Pancreas (tissue), 10 donors: Measurements from ENCODE around the gene SEL1L3. TPM values are rescaled to one million over a fixed set of nuclear protein-coding genes. Genes with fewer than 3 reads are reported as not detected.

Source experiments
- ATAC-seq, 4 donors: fragments of 200-7000 bp; cut with Tn5 transposase; one replicate each; pipeline versions ENCODE4 v1.8.0 to v1.9.1; 2020; ENCODE audit warnings: mild to moderate bottlenecking in 4 of 4, moderate library complexity in 4 of 4
- DNase-seq, 6 donors: peaks; one replicate each; pipeline ENCODE4 v3.0.0-alpha.2; 2020
- FAIRE-seq: peaks from 2 replicates; lab custom pipeline; 2012; peaks lifted over from hg19 to GRCh38; lab: Jason Lieb, UNC
- H3K27ac ChIP-seq, 4 donors: fragments of 200-600 bp; sonication (generic); 1 replicate in 3 of 4; 2 replicates in 1 of 4; pipeline versions ENCODE4 v1.5.0 to v1.8.0; 2020
- H3K27me3 ChIP-seq, 4 donors: fragments of 200-600 bp; one replicate each; pipeline ENCODE4 v1.8.0; 2021
- H3K36me3 ChIP-seq, 3 donors: fragments of 200-600 bp; sonication (generic) in 1 of 3; one replicate each; pipeline versions ENCODE4 v1.5.0 to v1.8.0; 2020 to 2021
- H3K4me1 ChIP-seq, 3 donors: fragments of 200-600 bp; one replicate each; pipeline ENCODE4 v1.8.0; 2021
- H3K4me3 ChIP-seq, 4 donors: fragments of 200-600 bp; sonication (generic) in 2 of 4; one replicate each; pipeline versions ENCODE4 v1.5.0 to v1.8.0; 2020 to 2021
- H3K9me3 ChIP-seq, 4 donors: fragments of 200-600 bp; one replicate each; pipeline ENCODE4 v1.8.0; 2021
- WGBS, 2 donors: extraction: QIAGEN DNeasy Blood & Tissue Kit; methylation state at CpG; one replicate each; pipeline ENCODE4 v1.1.7; 2013; 5-methylcytosine and 5-hydroxymethylcytosine counted together
- intact Hi-C, 3 donors: fragments of 100-400 bp; cut with DNase I; formaldehyde crosslinking; loops; one replicate each; pipeline versions ENCODE4 v1.11.1 to v1.14.2; 2022
- polyA plus RNA-seq, 2 donors: library from polyadenylated mRNA; stranded (reverse); fragments of 200-250 nt; gene quantifications; one replicate each; pipeline ENCODE4 v1.2.3, GENCODE V29; 2013
- total RNA-seq, 6 donors: library from RNA; stranded (reverse); fragmentation: NEBNext Ultra II Directional in 4 of 6; extraction: Animal tissue kit (Norgen Biotek cat#: 25700) in 4 of 6; gene quantifications; one replicate each; pipeline versions ENCODE4 v1.2.1 to v1.2.4, GENCODE V29; 2021 to 2023
- TF ChIP-seq, protein P1 (sequence below), 4 donors: fragments of 200-600 bp; sonication (generic) in 3 of 4; IDR thresholded peaks; one replicate each; pipeline versions ENCODE4 v1.5.0 to v1.8.0; 2021; ENCODE audit warnings: antibody characterized with exemption in 4 of 4
- donor health status: healthy with polysubstance abuse.
- donor health status: DM: no; HTN: no; CAD: no; lungs with moderate emphysema.
- donor health status: DM: no; HTN: no; CAD: no.
- donor health status: control.
- donor health status: control.
- donor health status: Bipolar disorder and iron deficiency.
- donor health status: DM: yes; HTN: yes; CAD: no.
- donor health status: DM: no; HTN: no; CAD: no.
- donor health status: DM: no; HTN: no; CAD: no.
- donor health status: DM: yes; HTN: yes; CAD: no.

The SEL1L3 gene
- total and polyA plus RNA-seq, 8 donors: 18.4 to 76.7 (median 41.0) TPM

DNA sequence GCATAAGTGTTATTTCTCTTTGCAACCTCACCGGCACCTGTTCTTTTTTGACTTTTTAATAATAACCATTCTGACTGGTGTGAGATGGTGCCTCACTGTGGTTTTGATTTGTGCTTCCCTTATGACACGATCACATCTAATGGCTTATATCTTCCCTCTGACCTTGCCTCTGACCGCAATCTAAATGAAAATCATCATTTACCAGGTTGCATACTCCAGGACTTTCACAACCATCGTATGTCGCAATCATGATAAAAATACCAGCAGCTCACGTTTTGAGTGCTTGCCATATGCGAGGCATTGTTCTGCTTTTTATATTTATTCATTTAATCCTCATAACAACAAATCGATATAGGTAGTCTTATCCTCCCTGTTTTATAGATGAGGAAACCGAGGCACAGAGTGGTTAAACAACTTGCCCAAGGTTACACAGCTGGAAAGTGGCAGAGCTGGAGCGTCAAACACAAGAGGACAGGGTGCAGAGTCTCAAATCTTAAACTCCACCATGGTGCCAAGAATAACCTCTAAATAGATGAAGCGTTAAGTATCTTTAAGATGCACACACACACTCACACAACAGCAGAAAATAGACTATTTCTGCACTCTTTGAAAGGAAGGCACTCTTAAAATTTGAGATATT is 102.2 kb downstream of the SEL1L3 start:
- H3K36me3 ChIP-seq: peaks cover 6 to 62% (median 19%) of the 10 kb centered on the region in 3 donors
- no peaks in the 10 kb centered on the region for H3K4me1 ChIP-seq
- FAIRE-seq (no peak), ATAC-seq (no peak), DNase-seq (no peak)
- intact Hi-C loops: loop anchor here in 1 of 3 donors (10.0 kb wide), 1 partner anchor 316 kb away; no protein-coding TSS in a partner anchor
- WGBS, 2 donors: 86 to 87% methylated on average over 11 of the region's 11 CpGs
- H3K27ac ChIP-seq: no peak overlapping the region
- no peaks in the 10 kb centered on the region for H3K9me3 ChIP-seq
- no peak overlapping the region for H3K4me3 ChIP-seq
- no peaks in the 10 kb centered on the region for H3K27me3 ChIP-seq
- TF ChIP-seq, protein P1, sequence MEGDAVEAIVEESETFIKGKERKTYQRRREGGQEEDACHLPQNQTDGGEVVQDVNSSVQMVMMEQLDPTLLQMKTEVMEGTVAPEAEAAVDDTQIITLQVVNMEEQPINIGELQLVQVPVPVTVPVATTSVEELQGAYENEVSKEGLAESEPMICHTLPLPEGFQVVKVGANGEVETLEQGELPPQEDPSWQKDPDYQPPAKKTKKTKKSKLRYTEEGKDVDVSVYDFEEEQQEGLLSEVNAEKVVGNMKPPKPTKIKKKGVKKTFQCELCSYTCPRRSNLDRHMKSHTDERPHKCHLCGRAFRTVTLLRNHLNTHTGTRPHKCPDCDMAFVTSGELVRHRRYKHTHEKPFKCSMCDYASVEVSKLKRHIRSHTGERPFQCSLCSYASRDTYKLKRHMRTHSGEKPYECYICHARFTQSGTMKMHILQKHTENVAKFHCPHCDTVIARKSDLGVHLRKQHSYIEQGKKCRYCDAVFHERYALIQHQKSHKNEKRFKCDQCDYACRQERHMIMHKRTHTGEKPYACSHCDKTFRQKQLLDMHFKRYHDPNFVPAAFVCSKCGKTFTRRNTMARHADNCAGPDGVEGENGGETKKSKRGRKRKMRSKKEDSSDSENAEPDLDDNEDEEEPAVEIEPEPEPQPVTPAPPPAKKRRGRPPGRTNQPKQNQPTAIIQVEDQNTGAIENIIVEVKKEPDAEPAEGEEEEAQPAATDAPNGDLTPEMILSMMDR (IDR thresholded peaks at IDR 0.05): no peak

DNA sequence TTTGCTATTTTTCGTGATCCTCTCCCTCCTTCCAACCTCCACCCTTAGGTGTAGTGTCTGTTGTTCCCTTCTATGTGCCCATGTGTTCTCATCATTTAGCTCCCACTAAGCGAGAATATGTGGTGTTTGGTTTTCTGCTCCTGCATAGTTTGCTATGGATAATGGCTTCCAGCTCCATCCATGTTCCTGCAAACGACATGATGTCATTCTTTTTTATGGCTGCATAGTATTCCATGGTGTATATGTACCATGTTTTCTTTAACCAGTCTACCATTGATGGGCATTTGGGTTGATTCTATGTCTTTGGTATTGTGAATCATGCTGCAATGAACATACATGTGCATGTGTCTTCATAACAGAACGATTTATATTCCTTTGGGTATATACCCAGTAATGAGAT is 102.7 kb downstream of the SEL1L3 start:
- Histone ChIP-seq H3K9me3 (no peaks in the 10 kb centered on the region), H3K36me3 (peaks cover 2 to 56% (median 13%) of the 10 kb centered on the region in 3 donors), H3K4me3 (no peak overlapping the region), H3K27ac (no peak overlapping the region), H3K4me1 (no peaks in the 10 kb centered on the region), H3K27me3 (no peaks in the 10 kb centered on the region)
- FAIRE-seq (no peak), ATAC-seq (no peak), DNase-seq (no peak)
- intact Hi-C loops: loop anchor here in 1 of 3 donors (10.0 kb wide), 1 partner anchor 315 kb away; no protein-coding TSS in a partner anchor
- TF ChIP-seq, protein P1 (IDR thresholded peaks at IDR 0.05): no peak
- 94 to 95% methylated on average over 4 of the region's 4 CpGs for WGBS, 2 donors

DNA sequence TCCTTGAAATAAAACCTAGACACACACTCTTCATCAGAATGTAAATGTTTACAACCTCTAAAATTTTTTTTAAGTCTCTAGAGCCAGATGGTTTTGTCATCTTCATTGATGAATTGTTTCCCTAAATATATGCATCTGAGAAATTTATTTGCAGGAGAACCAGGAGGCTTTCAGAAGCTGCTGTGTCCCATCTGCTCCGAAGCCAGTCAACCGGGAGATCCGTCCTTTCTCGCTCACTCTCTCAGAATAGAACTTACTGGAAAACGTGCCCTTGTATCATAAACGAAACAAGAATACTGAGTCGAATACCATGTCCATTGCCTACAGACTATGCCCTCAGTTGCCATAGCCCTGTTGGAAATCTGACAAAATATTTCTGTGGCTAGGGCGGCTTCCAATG is 103.7 kb downstream of the SEL1L3 start:
- FAIRE-seq: no peak

DNA sequence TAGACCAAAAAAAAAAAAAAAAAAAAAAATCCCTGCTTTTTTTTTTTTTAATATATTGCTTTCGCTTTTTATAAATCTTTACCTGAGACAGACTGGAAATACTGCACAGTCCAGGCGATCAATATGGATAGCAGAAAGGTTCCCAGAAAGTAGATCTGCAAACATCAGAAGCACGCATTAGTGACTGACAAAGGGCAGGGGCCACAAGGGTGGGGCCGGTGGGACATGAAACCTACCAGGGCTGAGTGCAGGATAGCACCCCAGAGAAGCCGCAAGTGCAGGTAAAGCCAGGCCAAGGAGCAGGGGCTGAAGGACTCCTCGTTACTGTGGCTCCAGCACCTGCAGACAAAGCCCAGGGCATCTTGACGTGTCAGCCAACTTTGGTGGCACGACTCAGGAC is 105.3 kb downstream of the SEL1L3 start:
- Histone ChIP-seq H3K27ac (no peak overlapping the region), H3K27me3 (no peaks in the 10 kb centered on the region), H3K9me3 (no peaks in the 10 kb centered on the region), H3K36me3 (peaks cover 0 to 35% (median 5%) of the 10 kb centered on the region in 3 donors), H3K4me3 (no peak overlapping the region), H3K4me1 (no peaks in the 10 kb centered on the region)
- intact Hi-C loops: no loop called here
- DNase-seq (no peak), FAIRE-seq (no peak), ATAC-seq (no peak)
- TF ChIP-seq, protein P1 (IDR thresholded peaks at IDR 0.05): no peak
- WGBS, 2 donors: 90 to 92% methylated on average over 8 of the region's 8 CpGs

More for the DNA sequence above, 103.7 kb downstream of the SEL1L3 start:
- Histone ChIP-seq H3K27me3 (no peaks in the 10 kb centered on the region), H3K4me1 (no peaks in the 10 kb centered on the region), H3K27ac (no peak overlapping the region), H3K36me3 (peaks cover 0 to 48% (median 11%) of the 10 kb centered on the region in 3 donors), H3K4me3 (no peak overlapping the region), H3K9me3 (no peaks in the 10 kb centered on the region)
- TF ChIP-seq, protein P1 (IDR thresholded peaks at IDR 0.05): no peak
- ATAC-seq: no peak
- intact Hi-C loops: no loop called here
- no peak for DNase-seq
- 88 to 95% methylated on average over 8 of the region's 8 CpGs for WGBS, 2 donors

DNA sequence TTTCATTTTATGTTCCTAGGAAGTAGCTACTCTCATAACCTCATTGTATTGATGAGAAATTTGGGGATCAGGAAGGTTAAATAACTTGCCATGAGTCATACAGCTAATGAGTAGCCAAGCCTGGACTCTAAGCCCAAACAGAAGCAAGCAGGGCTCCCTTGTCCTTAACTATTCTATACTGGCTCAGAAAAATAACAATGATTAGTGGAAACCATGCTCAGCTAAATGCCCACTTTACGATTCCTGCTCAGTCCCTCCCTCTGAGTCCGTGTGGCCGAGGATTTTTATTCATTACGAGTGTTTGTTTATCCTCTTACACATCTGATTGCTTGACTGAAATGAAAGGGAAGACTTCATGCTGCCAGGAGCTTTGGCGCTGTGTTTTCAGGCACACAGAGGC is 106.3 kb downstream of the SEL1L3 start:
- FAIRE-seq (no peak), DNase-seq (no peak), ATAC-seq (peak in 3 of 4 donors; percentile 38 to 71 (median 63))
- Histone ChIP-seq H3K27ac (peak overlapping the region in 1 of 4 donors; percentile 33), H3K9me3 (no peaks in the 10 kb centered on the region), H3K36me3 (peaks cover 0 to 27% (median 4%) of the 10 kb centered on the region in 3 donors), H3K27me3 (no peaks in the 10 kb centered on the region), H3K4me1 (no peaks in the 10 kb centered on the region), H3K4me3 (no peak overlapping the region)
- 65 to 74% methylated on average over 5 of the region's 5 CpGs for WGBS, 2 donors
- intact Hi-C loops: no loop called here
- TF ChIP-seq, protein P1 (IDR thresholded peaks at IDR 0.05): no peak
